HTR-8/SVneo (cell line): ENCODE data around the gene HID1.
"Not testable (repeated sequence)": the region's sequence is repeated elsewhere in the genome, so short reads cannot be mapped to it uniquely, and the experiment has no call there.

Experiments used
- DNase-seq: peaks from one replicate; pipeline ENCODE4 v3.0.0; 2011; ENCODE audit warnings: low spot score, mixed read lengths; ENCODE audit not compliant: insufficient read length
- FAIRE-seq: peaks from 2 replicates; lab custom pipeline; 2011; peaks lifted over from hg19 to GRCh38; lab: Jason Lieb, UNC

Gene HID1

GRCh38 chr17:74907012-74907411 lies 65.5 kb downstream of the HID1 start:
- FAIRE-seq = no peak
- no peak for DNase-seq

GRCh38 chr17:74906214-74906793 lies 66.3 kb downstream of the HID1 start:
- DNase-seq, FAIRE-seq: not testable (repeated sequence)

- no peak for DNase-seq
- peak; percentile 82 for FAIRE-seq
Observed at GRCh38 chr17:74904687-74905409, 67.7 kb downstream of the HID1 start.

GRCh38 chr17:74903671-74904070 lies 68.9 kb downstream of the HID1 start:
- DNase-seq = no peak
- no peak for FAIRE-seq

- no peak for FAIRE-seq
- DNase-seq = no peak
Observed at GRCh38 chr17:74903034-74903433, 69.5 kb downstream of the HID1 start.

GRCh38 chr17:74901353-74902135 lies 71.0 kb downstream of the HID1 start:
- FAIRE-seq = peak; percentile 16
- DNase-seq = no peak
